ENCODE measurements around the gene DNAH2.

DNA sequence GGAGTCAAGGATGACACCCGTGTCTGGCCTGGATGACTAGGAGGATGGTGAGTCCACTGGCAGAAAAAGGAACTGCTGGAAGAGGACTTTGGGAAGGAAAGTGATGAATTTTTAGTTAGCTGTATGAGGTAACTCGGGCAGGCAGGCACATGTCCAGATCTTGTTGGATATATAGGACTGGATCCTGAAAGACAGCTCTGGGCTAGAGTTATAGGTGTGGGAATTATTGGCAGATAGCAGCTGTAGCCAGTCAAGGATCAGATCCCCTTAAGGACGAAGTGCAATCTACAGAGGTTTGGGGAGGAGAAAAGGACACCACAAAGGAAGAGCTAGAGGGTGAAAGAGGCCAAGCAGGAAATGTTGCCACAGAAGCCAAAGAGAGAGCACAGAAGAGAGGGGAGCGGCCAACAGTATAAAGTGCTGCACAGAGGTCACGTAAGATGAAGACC, 150.4 kb downstream of the DNAH2 start:
- TF ChIP-seq, protein P1, sequence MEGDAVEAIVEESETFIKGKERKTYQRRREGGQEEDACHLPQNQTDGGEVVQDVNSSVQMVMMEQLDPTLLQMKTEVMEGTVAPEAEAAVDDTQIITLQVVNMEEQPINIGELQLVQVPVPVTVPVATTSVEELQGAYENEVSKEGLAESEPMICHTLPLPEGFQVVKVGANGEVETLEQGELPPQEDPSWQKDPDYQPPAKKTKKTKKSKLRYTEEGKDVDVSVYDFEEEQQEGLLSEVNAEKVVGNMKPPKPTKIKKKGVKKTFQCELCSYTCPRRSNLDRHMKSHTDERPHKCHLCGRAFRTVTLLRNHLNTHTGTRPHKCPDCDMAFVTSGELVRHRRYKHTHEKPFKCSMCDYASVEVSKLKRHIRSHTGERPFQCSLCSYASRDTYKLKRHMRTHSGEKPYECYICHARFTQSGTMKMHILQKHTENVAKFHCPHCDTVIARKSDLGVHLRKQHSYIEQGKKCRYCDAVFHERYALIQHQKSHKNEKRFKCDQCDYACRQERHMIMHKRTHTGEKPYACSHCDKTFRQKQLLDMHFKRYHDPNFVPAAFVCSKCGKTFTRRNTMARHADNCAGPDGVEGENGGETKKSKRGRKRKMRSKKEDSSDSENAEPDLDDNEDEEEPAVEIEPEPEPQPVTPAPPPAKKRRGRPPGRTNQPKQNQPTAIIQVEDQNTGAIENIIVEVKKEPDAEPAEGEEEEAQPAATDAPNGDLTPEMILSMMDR (IDR thresholded peaks at IDR 0.05): no peak
- no peak for TF ChIP-seq POLR2A (IDR thresholded peaks at IDR 0.05)
